Measurements from ENCODE around the gene FBN3.

The FBN3 gene

DNA sequence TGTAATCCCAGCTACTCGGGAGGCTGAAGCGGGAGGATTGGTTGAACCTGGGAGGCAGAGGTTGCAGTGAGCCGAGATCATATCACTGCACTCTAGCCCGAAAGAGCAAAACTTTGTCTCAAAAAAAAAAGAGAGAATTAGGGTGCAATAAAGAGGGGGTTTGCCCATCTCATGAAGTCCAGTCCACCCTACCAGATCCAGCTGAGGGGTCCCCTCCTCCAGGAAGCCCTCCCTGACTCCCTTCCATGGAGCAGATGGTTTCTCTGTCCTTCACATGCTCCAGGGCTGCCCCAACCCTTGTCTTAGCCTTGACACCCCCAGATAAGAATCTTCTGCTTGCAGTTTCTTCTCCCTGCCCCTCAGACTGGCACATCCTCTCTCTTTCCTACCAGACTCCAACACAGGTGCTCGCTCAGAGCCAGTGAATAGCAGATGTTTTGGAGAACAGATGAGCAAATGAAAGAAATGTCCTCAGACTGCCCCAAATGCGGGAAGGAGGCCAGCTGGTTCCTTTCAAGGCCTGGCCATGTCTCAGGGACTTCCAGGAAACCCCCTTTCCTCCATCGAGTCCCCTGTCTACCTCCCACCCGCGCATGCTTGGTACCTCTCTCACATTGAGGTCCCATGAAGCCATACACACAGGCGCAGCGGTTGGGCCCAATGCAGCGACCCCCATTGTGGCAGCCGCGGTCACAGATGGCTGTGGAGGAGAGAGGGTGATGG is 5.0 kb downstream of the FBN3 start:
- H3K27ac ChIP-seq = no peak overlapping the region
- TF ChIP-seq CTCF (conservative IDR thresholded peaks at IDR 0.05; ENCODE audit: low read depth) = no peak
- ChIA-PET POLR2A (ENCODE audit: low non-redundant PET) (no interaction called here), CTCF (no interaction called here)
- no peak for DNase-seq (ENCODE audit: low spot score)

DNA sequence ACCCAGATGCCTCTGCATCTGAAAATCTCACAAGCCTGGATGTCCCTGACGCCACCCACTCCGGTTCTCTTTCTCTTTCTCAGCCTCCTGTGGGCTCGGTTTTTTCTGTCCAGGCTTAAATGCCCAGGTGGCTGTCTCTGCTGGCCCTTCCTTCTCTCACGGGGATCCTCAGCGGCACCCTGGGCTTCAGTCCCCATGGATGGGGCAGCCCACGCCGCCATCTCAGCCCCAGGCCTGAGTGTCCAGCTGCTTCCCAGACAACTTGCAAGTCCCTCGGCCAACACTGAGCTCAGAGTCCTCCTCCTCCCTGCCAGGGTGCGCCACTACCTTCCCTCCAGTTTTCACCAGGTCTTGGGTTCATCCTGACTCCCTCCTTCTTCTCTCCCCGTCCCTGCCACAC is 6.4 kb downstream of the FBN3 start:
- DNase-seq (ENCODE audit: low spot score) = no peak

GRCh38 chr19:8142513-8142900 is 6.9 kb downstream of the FBN3 start:
- POLR2A ChIA-PET (ENCODE audit: low non-redundant PET) = no interaction called here
- H3K27ac ChIP-seq = no peak overlapping the region
- DNase-seq (ENCODE audit: low spot score) = no peak
- no peak for TF ChIP-seq CTCF (conservative IDR thresholded peaks at IDR 0.05; ENCODE audit: low read depth)
- CTCF ChIA-PET = interaction anchor here (0.7 kb wide), 1 partner anchor 14 kb away, joined by 3 read pairs; no protein-coding TSS in a partner anchor

More for the DNA sequence above, 6.4 kb downstream of the FBN3 start:
- ChIA-PET CTCF (interaction anchor here (0.7 kb wide), 1 partner anchor 14 kb away, joined by 3 read pairs; no protein-coding TSS in a partner anchor), POLR2A (ENCODE audit: low non-redundant PET) (no interaction called here)
- H3K27ac ChIP-seq = no peak overlapping the region
- no peak for TF ChIP-seq CTCF (conservative IDR thresholded peaks at IDR 0.05; ENCODE audit: low read depth)

- no peak for DNase-seq (ENCODE audit: low spot score)
- no peak overlapping the region for H3K27ac ChIP-seq
- POLR2A ChIA-PET (ENCODE audit: low non-redundant PET) = no interaction called here
- TF ChIP-seq CTCF (conservative IDR thresholded peaks at IDR 0.05; ENCODE audit: low read depth) = no peak
- CTCF ChIA-PET = interaction anchor here (0.5 to 1.0 kb wide), 2 partner anchors 11 to 32 kb away, joined by 3 read pairs; no protein-coding TSS in a partner anchor
These were observed 7.5 kb downstream of the FBN3 start for GRCh38 chr19:8141726-8142512.

DNA sequence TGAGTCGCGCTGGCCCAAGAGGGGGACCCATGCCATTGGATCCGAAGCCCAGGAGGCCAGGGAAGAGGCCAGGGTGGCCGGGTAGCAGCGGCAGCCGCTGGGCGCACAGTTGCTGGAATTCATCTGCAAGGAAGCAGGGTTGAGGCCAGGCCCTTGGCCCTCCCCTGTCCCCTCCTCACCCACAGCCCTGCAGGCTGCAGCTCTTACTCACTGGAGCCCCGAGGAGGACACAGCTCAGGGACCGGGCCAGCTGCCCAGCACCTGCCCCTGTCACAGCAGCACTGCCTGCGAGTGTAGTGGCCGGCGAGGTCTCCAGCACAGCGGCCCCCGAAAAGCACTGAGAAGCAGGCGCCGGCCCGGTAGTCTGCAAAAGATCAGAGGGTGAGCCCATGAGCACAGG is 11.2 kb downstream of the FBN3 start:
- ChIA-PET POLR2A (ENCODE audit: low non-redundant PET) (no interaction called here), CTCF (interaction anchor here (0.6 to 0.8 kb wide), 2 partner anchors 17 to 448 kb away, joined by 3 to 5 read pairs; no protein-coding TSS in a partner anchor)
- DNase-seq (ENCODE audit: low spot score) = no peak
- no peak overlapping the region for H3K27ac ChIP-seq
- no peak for TF ChIP-seq CTCF (conservative IDR thresholded peaks at IDR 0.05; ENCODE audit: low read depth)

DNA sequence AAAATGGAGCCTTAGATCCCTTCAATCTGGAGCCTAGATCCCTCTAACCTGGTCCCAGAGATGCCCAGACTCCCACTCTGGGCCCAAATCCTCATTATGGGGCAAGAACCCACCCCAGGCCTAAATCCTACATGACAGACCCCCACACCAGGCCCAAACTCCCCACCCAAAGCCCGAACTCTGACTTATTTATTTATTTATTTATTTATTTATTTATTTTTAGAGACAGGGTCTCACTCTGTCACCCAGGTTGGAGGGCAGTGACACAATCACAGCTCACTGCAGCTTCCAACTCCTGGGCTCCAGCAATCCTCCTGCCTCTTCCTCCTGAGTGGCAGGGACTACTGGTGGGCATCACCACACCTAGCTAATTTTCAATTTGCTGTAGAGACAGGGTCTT is 12.0 kb downstream of the FBN3 start:
- ChIA-PET CTCF (interaction anchor here (0.8 kb wide), 1 partner anchor 449 kb away, joined by 3 read pairs; no protein-coding TSS in a partner anchor), POLR2A (ENCODE audit: low non-redundant PET) (no interaction called here)
- H3K27ac ChIP-seq = no peak overlapping the region
- DNase-seq (ENCODE audit: low spot score) = no peak
- no peak for TF ChIP-seq CTCF (conservative IDR thresholded peaks at IDR 0.05; ENCODE audit: low read depth)
